Ovary (tissue), 9 donors: ENCODE data around the gene CNTNAP5. TPM values are rescaled to one million over a fixed set of nuclear protein-coding genes. Genes with fewer than 3 reads are reported as not detected.

Source experiments
- DNase-seq, 5 donors: peaks; one replicate each; pipeline ENCODE4 v3.0.0-alpha.2; 2019 to 2020
- H3K27ac ChIP-seq, 2 donors: fragments of 200-600 bp; one replicate each; pipeline versions ENCODE4 v1.5.1 to v1.8.0; 2019 to 2022
- H3K27me3 ChIP-seq: fragments of 200-600 bp; one replicate; pipeline ENCODE4 v1.8.0; 2022
- H3K36me3 ChIP-seq: fragments of 200-600 bp; sonication (generic); one replicate; pipeline ENCODE4 v1.5.1; 2019
- H3K4me1 ChIP-seq: one replicate; pipeline ENCODE4 v1.8.1; 2013; ENCODE audit warnings: mild to moderate bottlenecking, moderate library complexity; ENCODE audit not compliant: insufficient read depth
- H3K4me3 ChIP-seq: fragments of 200-600 bp; sonication (generic); one replicate; pipeline ENCODE4 v1.5.1; 2017
- H3K9me3 ChIP-seq, 2 donors: fragments of 200-600 bp in 1 of 2; sonication (generic) in 1 of 2; one replicate each; pipeline versions ENCODE4 v1.5.1 to v1.8.1; 2013 to 2019; ENCODE audit warnings: mild to moderate bottlenecking in 1 of 2, moderate library complexity in 1 of 2
- CTCF ChIP-seq, 3 donors: fragments of 450-650 bp in 2 of 3; fragments of 200-600 bp in 1 of 3; IDR thresholded peaks; one replicate each; pipeline versions ENCODE4 v1.5.1 to v1.8.0; 2016 to 2022; ENCODE audit warnings: antibody characterized with exemption in 3 of 3, mild to moderate bottlenecking in 1 of 3
- EP300 ChIP-seq: sonication (generic); formaldehyde crosslinking; IDR thresholded peaks from one replicate; pipeline ENCODE4 v1.6.1; 2017; ENCODE audit warnings: antibody characterized with exemption
- POLR2A ChIP-seq: fragments of 450-650 bp; IDR thresholded peaks from one replicate; pipeline ENCODE4 v1.6.1; 2017; ENCODE audit warnings: antibody characterized with exemption, mild to moderate bottlenecking, moderate library complexity
- WGBS, 3 donors: extraction: QIAGEN DNeasy Blood & Tissue Kit in 1 of 3; methylation state at CpG; one replicate each; pipeline versions ENCODE4 v1.1.5 to v1.1.7; 2013 to 2017; 5-methylcytosine and 5-hydroxymethylcytosine counted together
- intact Hi-C, 4 donors: fragments of 100-400 bp; cut with DNase I; formaldehyde crosslinking; loops; one replicate each; pipeline versions ENCODE4 v1.11.0 to v1.15.1; 2022 to 2023
- polyA plus RNA-seq, 2 donors: library from polyadenylated mRNA; stranded (reverse); fragments of 200-250 nt in 1 of 2; fragments of 350-450 nt in 1 of 2; fragmentation: Illumina TruSeq in 1 of 2; extraction: RNeasy Lipid Tissue Mini Kit (QIAGEN cat#74804) in 1 of 2; gene quantifications; one replicate each; pipeline ENCODE4 v1.2.3, GENCODE V29; 2013 to 2014
- total RNA-seq, 7 donors: library from RNA; depleted of rRNA in 2 of 7; stranded (reverse); fragments of >200 nt in 2 of 7; fragmentation: NEBNext Ultra II Directional in 3 of 7; extraction: Animal tissue kit (Norgen Biotek cat#: 25700) in 3 of 7; gene quantifications; one replicate each; pipeline versions ENCODE4 v1.1.0 to v1.2.4, GENCODE V29; 2016 to 2023
- donor health status: DM: no; HTN: no; CAD: no; lungs with moderate emphysema.
- donor health status: DM: no; HTN: no; CAD: no.
- donor health status: Bipolar disorder and iron deficiency.
- donor health status: DM: yes; HTN: yes; CAD: no.
- donor health status: DM: no; HTN: no; CAD: no.
- donor health status: DM: yes; HTN: yes; CAD: no.

Gene CNTNAP5
- total and polyA plus RNA-seq, 9 donors: not detected

- H3K27me3 ChIP-seq: no peaks in the 10 kb centered on the region
- H3K27ac ChIP-seq: no peak overlapping the region
- TF ChIP-seq CTCF (IDR thresholded peaks at IDR 0.05) (no peak), POLR2A (no peak), EP300 (no peak)
- WGBS, 3 donors: 91 to 93% (median 92%) methylated on average over 8 of the region's 8 CpGs
- no peak for DNase-seq
- intact Hi-C loops: no loop called here
- H3K4me1 ChIP-seq: no peaks in the 10 kb centered on the region
- H3K36me3 ChIP-seq: no peaks in the 10 kb centered on the region
- H3K9me3 ChIP-seq: no peaks in the 10 kb centered on the region
- no peak overlapping the region for H3K4me3 ChIP-seq
Observed at GRCh38 chr2:124309563-124310138, 284.6 kb downstream of the CNTNAP5 start.

DNA sequence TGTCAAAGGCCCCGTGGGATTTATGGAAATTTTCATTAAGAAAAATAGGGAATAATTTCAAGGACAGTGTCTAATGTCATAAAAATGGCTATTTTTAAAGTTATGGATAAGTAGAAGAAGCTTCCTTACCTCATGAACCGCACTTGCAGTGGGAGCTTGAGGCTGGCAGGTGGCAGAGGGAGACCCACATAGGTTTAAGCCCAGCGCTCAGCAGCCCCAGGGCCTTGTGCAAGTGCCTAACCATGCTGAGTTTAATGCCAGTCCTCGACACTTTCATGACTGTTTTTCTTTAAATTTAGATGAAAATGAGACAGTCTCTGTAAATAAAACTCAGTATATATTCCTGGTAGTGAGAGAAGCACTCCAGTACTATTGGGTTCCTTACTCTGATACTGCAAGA is 285.6 kb downstream of the CNTNAP5 start:
- Histone ChIP-seq H3K4me3 (no peak overlapping the region), H3K36me3 (no peaks in the 10 kb centered on the region), H3K9me3 (no peaks in the 10 kb centered on the region), H3K27me3 (no peaks in the 10 kb centered on the region), H3K4me1 (no peaks in the 10 kb centered on the region), H3K27ac (no peak overlapping the region)
- intact Hi-C loops: no loop called here
- TF ChIP-seq EP300 (no peak), CTCF (IDR thresholded peaks at IDR 0.05) (no peak), POLR2A (no peak)
- WGBS, 3 donors: 78 to 89% (median 81%) methylated on average over 4 of the region's 4 CpGs
- no peak for DNase-seq

DNA sequence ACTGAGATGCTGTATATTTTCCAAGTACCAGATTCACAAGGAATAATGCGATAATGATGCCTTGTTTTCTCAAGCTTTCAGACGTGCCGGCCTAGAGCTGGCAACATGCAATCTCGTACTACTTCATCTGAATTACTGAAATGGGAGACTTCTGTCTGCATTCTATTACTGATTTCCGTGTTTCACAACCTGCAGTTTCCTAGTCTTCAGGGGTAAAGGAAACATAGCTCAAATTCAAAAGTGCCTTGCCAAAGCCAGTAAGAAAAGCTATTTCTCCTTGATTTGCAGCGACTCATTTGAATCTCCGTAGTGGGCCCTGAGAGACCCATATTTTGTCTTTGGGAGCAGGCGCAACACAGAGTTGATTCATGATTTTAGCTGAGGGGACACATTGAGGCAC is 289.0 kb downstream of the CNTNAP5 start:
- Histone ChIP-seq H3K4me3 (no peak overlapping the region), H3K27ac (no peak overlapping the region), H3K4me1 (no peaks in the 10 kb centered on the region), H3K9me3 (no peaks in the 10 kb centered on the region), H3K27me3 (no peaks in the 10 kb centered on the region), H3K36me3 (no peaks in the 10 kb centered on the region)
- intact Hi-C loops: no loop called here
- 92 to 95% (median 93%) methylated on average over 8 of the region's 8 CpGs for WGBS, 3 donors
- no peak for TF ChIP-seq POLR2A
- no peak for TF ChIP-seq EP300
- TF ChIP-seq CTCF (IDR thresholded peaks at IDR 0.05): no peak
- DNase-seq: no peak

DNA sequence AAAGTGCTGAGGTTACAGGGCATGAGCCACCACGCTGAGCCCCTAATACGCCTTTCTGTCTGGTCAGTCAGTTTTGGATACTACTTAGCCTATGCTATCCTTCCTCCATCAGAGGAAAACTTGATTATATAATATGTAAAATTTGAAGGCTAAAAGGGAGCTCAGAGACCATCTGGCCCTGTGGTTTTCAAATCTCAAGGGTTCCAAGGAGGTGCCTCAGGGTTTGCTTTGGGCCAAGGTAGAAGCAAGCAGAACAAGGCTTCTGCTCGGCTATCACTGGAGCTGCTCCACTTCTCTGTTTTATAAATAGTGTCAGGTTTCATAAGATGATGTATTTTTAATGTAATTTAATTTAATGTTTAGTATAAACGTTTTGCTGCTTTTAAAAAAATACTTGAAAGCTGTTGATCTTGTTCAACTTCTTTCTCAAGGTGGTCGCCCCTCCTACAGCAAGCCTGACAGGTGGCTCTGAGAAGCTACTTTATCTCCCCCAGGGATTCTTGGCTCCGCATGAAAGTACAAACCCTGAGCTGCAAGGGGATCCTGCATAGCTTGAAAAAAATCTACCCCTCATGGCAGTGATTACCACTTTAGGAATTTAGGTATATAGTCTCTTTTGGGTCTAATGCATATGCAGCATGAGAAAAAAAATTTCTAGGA is 290.3 kb downstream of the CNTNAP5 start:
- Histone ChIP-seq H3K4me1 (no peaks in the 10 kb centered on the region), H3K4me3 (no peak overlapping the region), H3K36me3 (no peaks in the 10 kb centered on the region), H3K9me3 (no peaks in the 10 kb centered on the region), H3K27ac (no peak overlapping the region), H3K27me3 (no peaks in the 10 kb centered on the region)
- DNase-seq: no peak
- WGBS, 3 donors: 58 to 64% (median 61%) methylated on average over 6 of the region's 6 CpGs
- intact Hi-C loops: no loop called here
- TF ChIP-seq POLR2A (no peak), CTCF (IDR thresholded peaks at IDR 0.05) (no peak), EP300 (no peak)
